CD14-positive monocyte (primary cell): ENCODE results near the gene VAV2. TPM values are rescaled to one million over a fixed set of nuclear protein-coding genes. Genes with fewer than 3 reads are reported as not detected.
A peak's percentile ranks its signal among the peaks of the same experiment; 100 is the strongest.

Source experiments
- DNase-seq, 3 donors: peaks; one replicate each; pipeline ENCODE4 v3.0.0-alpha.2; 2011 to 2022
- H2AFZ ChIP-seq: 2 replicates; pipeline ENCODE4 v1.6.0; 2012; ENCODE audit warnings: mild to moderate bottlenecking, low read depth, low read length, inconsistent platforms; ENCODE audit not compliant: insufficient read depth, poor library complexity, severe bottlenecking
- H3K27ac ChIP-seq, 2 donors: 1 replicate in 1 of 2; 2 replicates in 1 of 2; pipeline ENCODE4 v1.5.1; 2012 to 2013; ENCODE audit warnings: low read length in 2 of 2, control low read depth in 1 of 2, inconsistent platforms in 1 of 2, low read depth in 1 of 2, mild to moderate bottlenecking in 1 of 2
- H3K27me3 ChIP-seq, 2 donors: one replicate each; pipeline versions ENCODE4 v1.6.0 to v1.6.1; 2011 to 2013; ENCODE audit warnings: low read length in 2 of 2; ENCODE audit not compliant: control insufficient read depth in 2 of 2, insufficient read depth in 2 of 2
- H3K36me3 ChIP-seq, 2 donors: replicated peaks in 1 of 2; 1 replicate in 1 of 2; 2 replicates in 1 of 2; pipeline versions ENCODE4 v1.5.1 to v1.6.1; 2012 to 2013; ENCODE audit warnings: low read length in 2 of 2, control low read depth in 1 of 2, inconsistent platforms in 1 of 2, mild to moderate bottlenecking in 1 of 2; ENCODE audit not compliant: insufficient read depth in 2 of 2, control insufficient read depth in 1 of 2
- H3K4me1 ChIP-seq, 2 donors: 1 replicate in 1 of 2; 2 replicates in 1 of 2; pipeline versions ENCODE4 v1.5.1 to v1.6.1; 2012 to 2013; ENCODE audit warnings: low read length in 2 of 2, control low read depth in 1 of 2, inconsistent platforms in 1 of 2, mild to moderate bottlenecking in 1 of 2, moderate library complexity in 1 of 2; ENCODE audit not compliant: insufficient read depth in 2 of 2, control insufficient read depth in 1 of 2
- H3K4me2 ChIP-seq: replicated peaks from 2 replicates; pipeline ENCODE3; 2012; ENCODE audit warnings: low read length, moderate library complexity, mild to moderate bottlenecking; ENCODE audit not compliant: poor library complexity, severe bottlenecking; ENCODE audit errors: extremely low read depth
- H3K4me3 ChIP-seq, 3 experiments: fragments of 200-600 bp in 1 of 3; sonication (generic) in 1 of 3; replicated peaks in 1 of 3; 1 replicate in 2 of 3; 2 replicates in 1 of 3; pipeline ENCODE4 v1.5.1; 2011 to 2013; ENCODE audit warnings: low read length in 3 of 3, mild to moderate bottlenecking in 3 of 3, control low read depth in 2 of 3, low read depth in 2 of 3, inconsistent platforms in 1 of 3, moderate library complexity in 1 of 3
- H3K79me2 ChIP-seq: 2 replicates; pipeline ENCODE4 v1.6.0; 2012; ENCODE audit warnings: mild to moderate bottlenecking, control low read depth, inconsistent platforms, low read length, moderate library complexity; ENCODE audit not compliant: insufficient read depth
- H3K9ac ChIP-seq: 2 replicates; pipeline ENCODE4 v1.6.0; 2017; ENCODE audit warnings: low read length, mild to moderate bottlenecking; ENCODE audit not compliant: insufficient read depth, poor library complexity, severe bottlenecking
- H3K9me3 ChIP-seq, 2 donors: replicated peaks in 1 of 2; 1 replicate in 1 of 2; 2 replicates in 1 of 2; pipeline versions ENCODE4 v1.5.1 to v1.6.1; 2012 to 2013; ENCODE audit warnings: low read length in 2 of 2, control low read depth in 1 of 2; ENCODE audit not compliant: control insufficient read depth in 1 of 2, insufficient read depth in 1 of 2
- H4K20me1 ChIP-seq: 2 replicates; pipeline ENCODE4 v1.6.0; 2012; ENCODE audit warnings: mild to moderate bottlenecking, low read length, control low read depth, moderate library complexity; ENCODE audit not compliant: insufficient read depth
- H3K27ac Mint-ChIP-seq, 7 donors: one replicate each; pipeline ENCODE4 v1.8.0; 2020; ENCODE audit warnings: mild to moderate bottlenecking in 7 of 7, mixed read lengths in 7 of 7, moderate library complexity in 6 of 7, inconsistent platforms in 2 of 7
- H3K27me3 Mint-ChIP-seq, 3 donors: one replicate each; pipeline ENCODE4 v1.8.0; 2021 to 2022; ENCODE audit warnings: low read depth in 3 of 3, mild to moderate bottlenecking in 3 of 3, mixed read lengths in 3 of 3, moderate library complexity in 3 of 3, inconsistent platforms in 1 of 3
- H3K36me3 Mint-ChIP-seq, 2 donors: one replicate each; pipeline ENCODE4 v1.8.0; 2020; ENCODE audit warnings: mixed read lengths in 2 of 2, inconsistent platforms in 1 of 2, mild to moderate bottlenecking in 1 of 2
- H3K4me1 Mint-ChIP-seq: one replicate; pipeline ENCODE4 v1.8.0; 2020; ENCODE audit warnings: mild to moderate bottlenecking, mixed read lengths
- H3K4me3 Mint-ChIP-seq, 2 donors: one replicate each; pipeline ENCODE4 v1.8.0; 2020; ENCODE audit warnings: mild to moderate bottlenecking in 2 of 2, mixed read lengths in 2 of 2, moderate library complexity in 1 of 2
- H3K9me3 Mint-ChIP-seq, 7 donors: one replicate each; pipeline ENCODE4 v1.8.0; 2020 to 2022; ENCODE audit warnings: mixed read lengths in 7 of 7, mild to moderate bottlenecking in 6 of 7, moderate library complexity in 6 of 7, inconsistent platforms in 2 of 7
- CTCF ChIP-seq: fragments of 200-600 bp; IDR thresholded peaks from one replicate; pipeline ENCODE4 v1.8.0; 2022; ENCODE audit warnings: antibody characterized with exemption, mild to moderate bottlenecking
- WGBS: methylation state at CpG from one replicate; pipeline ENCODE4 v1.1.5; 2013; ENCODE audit warnings: missing lambda C conversion rate; ENCODE audit not compliant: insufficient coverage; 5-methylcytosine and 5-hydroxymethylcytosine counted together
- intact Hi-C, 2 donors: fragments of 100-400 bp; cut with micrococcal nuclease; formaldehyde crosslinking; loops; one replicate each; pipeline versions ENCODE4 v1.15.0 to v1.15.1; 2023
- polyA plus RNA-seq, 3 donors: library from polyadenylated mRNA; depleted of rRNA in 1 of 3; unstranded in 2 of 3; stranded (reverse) in 1 of 3; fragments of 300-500 nt in 2 of 3; fragments of >200 nt in 1 of 3; fragmentation: Illumina TruSeq in 2 of 3; gene quantifications; 1 replicate in 2 of 3; 2 replicates in 1 of 3; pipeline ENCODE4 v1.2.3, GENCODE V29; 2012 to 2021

Gene VAV2
- polyA plus RNA-seq, 3 donors = 2.3 to 13.6 (median 2.3) TPM

GRCh38 chr9:133830711-133831110 is 161.4 kb downstream of the VAV2 start:
- Histone ChIP-seq H3K9ac (no peak overlapping the region), H3K27me3 (no peaks in the 10 kb centered on the region), H3K4me3 (no peak overlapping the region), H3K27ac (peak overlapping the region in 1 of 2 donors; percentile 60), H3K4me1 (peaks cover 16 to 32% of the 10 kb centered on the region in 2 donors), H3K36me3 (peaks cover 12 to 35% of the 10 kb centered on the region in 2 donors), H3K9me3 (no peaks in the 10 kb centered on the region), H2AFZ (no peak overlapping the region), H3K4me2 (no peak overlapping the region), H3K79me2 (no peaks in the 10 kb centered on the region), H4K20me1 (peaks cover 6% of the 10 kb centered on the region)
- peaks cover 0 to 3% (median 3%) of the 10 kb centered on the region in 3 donors for H3K27me3 Mint-ChIP-seq
- no peak for TF ChIP-seq CTCF
- H3K9me3 Mint-ChIP-seq = peaks cover 0 to 2% (median 0%) of the 10 kb centered on the region in 7 donors
- H3K27ac Mint-ChIP-seq = peak overlapping the region in 3 of 7 donors; percentile 7 to 79 (median 61)
- no peak overlapping the region for H3K4me3 Mint-ChIP-seq
- WGBS = 92% methylated on average over 2 of the region's 3 CpGs
- intact Hi-C loops = no loop called here
- DNase-seq = no peak
- peaks cover 27 to 50% of the 10 kb centered on the region in 2 donors for H3K36me3 Mint-ChIP-seq
- peaks cover 27% of the 10 kb centered on the region for H3K4me1 Mint-ChIP-seq

GRCh38 chr9:133830310-133830709 is 161.8 kb downstream of the VAV2 start:
- 75% methylated on average over 4 of the region's 6 CpGs for WGBS
- intact Hi-C loops = no loop called here
- no peak overlapping the region for H3K4me3 Mint-ChIP-seq
- no peaks in the 10 kb centered on the region for H3K27me3 ChIP-seq
- H3K4me1 ChIP-seq = peaks cover 18 to 36% of the 10 kb centered on the region in 2 donors
- peaks cover 0 to 2% (median 0%) of the 10 kb centered on the region in 7 donors for H3K9me3 Mint-ChIP-seq
- H3K4me1 Mint-ChIP-seq = peaks cover 31% of the 10 kb centered on the region
- no peaks in the 10 kb centered on the region for H3K79me2 ChIP-seq
- peaks cover 0 to 3% (median 3%) of the 10 kb centered on the region in 3 donors for H3K27me3 Mint-ChIP-seq
- H3K9me3 ChIP-seq = no peaks in the 10 kb centered on the region
- H4K20me1 ChIP-seq = peaks cover 10% of the 10 kb centered on the region
- TF ChIP-seq CTCF = no peak
- no peak overlapping the region for H3K4me3 ChIP-seq
- peak overlapping the region in 5 of 7 donors; percentile 7 to 79 (median 58) for H3K27ac Mint-ChIP-seq
- DNase-seq = peak; percentile 31 to 82 (median 41)
- peak overlapping the region in 1 of 2 donors; percentile 60 for H3K27ac ChIP-seq
- H2AFZ ChIP-seq = no peak overlapping the region
- H3K36me3 Mint-ChIP-seq = peaks cover 27 to 50% of the 10 kb centered on the region in 2 donors
- H3K9ac ChIP-seq = no peak overlapping the region
- no peak overlapping the region for H3K4me2 ChIP-seq
- peaks cover 12 to 35% of the 10 kb centered on the region in 2 donors for H3K36me3 ChIP-seq
